ENCODE data around the gene MIXL1.

The MIXL1 gene

GRCh38 chr1:226212545-226212944, 10.9 kb upstream of the MIXL1 start:
- H3K79me2 ChIP-seq (ENCODE audit: insufficient read depth, low read length): no peaks in the 10 kb centered on the region
- no peaks in the 10 kb centered on the region for H3K36me3 ChIP-seq (ENCODE audit: insufficient read depth, low read length)
- H3K27me3 ChIP-seq (ENCODE audit: insufficient read depth, low read length, poor library complexity, severe bottlenecking): no peaks in the 10 kb centered on the region
- no peak overlapping the region for H3K4me3 ChIP-seq (ENCODE audit: low read length, poor library complexity, severe bottlenecking)
- H3K9me3 ChIP-seq (ENCODE audit: insufficient read depth, low read depth, low read length): no peaks in the 10 kb centered on the region
- H3F3A ChIP-seq (ENCODE audit: low read depth): no peaks in the 10 kb centered on the region
- H3K4me2 ChIP-seq (ENCODE audit: low read depth, low read length, poor library complexity, severe bottlenecking): no peak overlapping the region
- H3K9ac ChIP-seq (ENCODE audit: low read depth, low read length, poor library complexity, severe bottlenecking): no peak overlapping the region
- no peak for TF ChIP-seq EZH2phosphoT487 (IDR thresholded peaks at IDR 0.05; ENCODE audit: borderline replicate concordance)
- H2AFZ ChIP-seq (ENCODE audit: low read length): no peak overlapping the region; the same call in 1 of the 2 replicates
- no peaks in the 10 kb centered on the region for H3K9me2 ChIP-seq (replicated peaks; ENCODE audit: low read depth, low read length)
- H3K4me1 ChIP-seq (ENCODE audit: insufficient read depth, low read length, poor library complexity, severe bottlenecking): no peaks in the 10 kb centered on the region
- H4K20me1 ChIP-seq (ENCODE audit: insufficient read depth, low read length, poor library complexity, severe bottlenecking): no peaks in the 10 kb centered on the region

- Histone ChIP-seq H3K4me1 (ENCODE audit: insufficient read depth, low read length, poor library complexity, severe bottlenecking) (no peaks in the 10 kb centered on the region), H3K9ac (ENCODE audit: low read depth, low read length, poor library complexity, severe bottlenecking) (no peak overlapping the region), H3K4me2 (ENCODE audit: low read depth, low read length, poor library complexity, severe bottlenecking) (no peak overlapping the region), H3K4me3 (ENCODE audit: low read length, poor library complexity, severe bottlenecking) (no peak overlapping the region), H3K9me3 (ENCODE audit: insufficient read depth, low read depth, low read length) (no peaks in the 10 kb centered on the region), H4K20me1 (ENCODE audit: insufficient read depth, low read length, poor library complexity, severe bottlenecking) (no peaks in the 10 kb centered on the region), H3K9me2 (replicated peaks; ENCODE audit: low read depth, low read length) (no peaks in the 10 kb centered on the region), H3K36me3 (ENCODE audit: insufficient read depth, low read length) (no peaks in the 10 kb centered on the region), H3F3A (ENCODE audit: low read depth) (no peaks in the 10 kb centered on the region), H3K79me2 (ENCODE audit: insufficient read depth, low read length) (no peaks in the 10 kb centered on the region), H2AFZ (ENCODE audit: low read length) (no peak overlapping the region), H3K27me3 (ENCODE audit: insufficient read depth, low read length, poor library complexity, severe bottlenecking) (no peaks in the 10 kb centered on the region)
- no peak for TF ChIP-seq EZH2phosphoT487 (IDR thresholded peaks at IDR 0.05; ENCODE audit: borderline replicate concordance)
- no peak for TF ChIP-seq CTCF (conservative IDR thresholded peaks at IDR 0.05; ENCODE audit: low read length)
Observed at GRCh38 chr1:226215239-226215638, 8.2 kb upstream of the MIXL1 start.

GRCh38 chr1:226216056-226216455, 7.4 kb upstream of the MIXL1 start:
- H3K4me2 ChIP-seq (ENCODE audit: low read depth, low read length, poor library complexity, severe bottlenecking): no peak overlapping the region
- H3K9ac ChIP-seq (ENCODE audit: low read depth, low read length, poor library complexity, severe bottlenecking): no peak overlapping the region
- no peaks in the 10 kb centered on the region for H3K9me2 ChIP-seq (replicated peaks; ENCODE audit: low read depth, low read length)

More at GRCh38 chr1:226216056-226216455, 7.4 kb upstream of the MIXL1 start:
- H3K4me3 ChIP-seq (ENCODE audit: low read length, poor library complexity, severe bottlenecking): no peak overlapping the region
- no peaks in the 10 kb centered on the region for H3K4me1 ChIP-seq (ENCODE audit: insufficient read depth, low read length, poor library complexity, severe bottlenecking)
- H3F3A ChIP-seq (ENCODE audit: low read depth): no peaks in the 10 kb centered on the region
- H3K9me3 ChIP-seq (ENCODE audit: insufficient read depth, low read depth, low read length): no peaks in the 10 kb centered on the region
- H3K27me3 ChIP-seq (ENCODE audit: insufficient read depth, low read length, poor library complexity, severe bottlenecking): no peaks in the 10 kb centered on the region
- no peaks in the 10 kb centered on the region for H3K79me2 ChIP-seq (ENCODE audit: insufficient read depth, low read length)
- H3K36me3 ChIP-seq (ENCODE audit: insufficient read depth, low read length): no peaks in the 10 kb centered on the region
- no peak overlapping the region for H2AFZ ChIP-seq (ENCODE audit: low read length)
- no peaks in the 10 kb centered on the region for H4K20me1 ChIP-seq (ENCODE audit: insufficient read depth, low read length, poor library complexity, severe bottlenecking)
- TF ChIP-seq CTCF (conservative IDR thresholded peaks at IDR 0.05; ENCODE audit: low read length): no peak
- no peak for TF ChIP-seq EZH2phosphoT487 (IDR thresholded peaks at IDR 0.05; ENCODE audit: borderline replicate concordance)

All from Loucy (cell line).